B cell (primary cell): ENCODE measurements around the gene SLC6A1. TPM values are rescaled to one million over a fixed set of nuclear protein-coding genes. Genes with fewer than 3 reads are reported as not detected.

Experiments used
- ATAC-seq: fragments of 200-7000 bp; cut with Tn5 transposase; one replicate; pipeline ENCODE4 v1.10.0; 2021; ENCODE audit warnings: low read depth, mild to moderate bottlenecking, moderate number of reproducible peaks, moderate library complexity
- CTCF ChIA-PET: fragments of 350-600 bp; sonication (Branson Sonifier 250); formaldehyde crosslinking; loops from one replicate; lab custom pipeline; 2021; ENCODE audit warnings: antibody characterized with exemption, inconsistent platforms; lab: Charles Lee
- POLR2A ChIA-PET: fragments of 350-600 bp; sonication (Branson Sonifier 250); formaldehyde crosslinking; loops from one replicate; lab custom pipeline; 2021; ENCODE audit warnings: antibody characterized with exemption; lab: Charles Lee
- DNase-seq: peaks from one replicate; pipeline ENCODE4 v3.0.0; 2013
- H2AFZ ChIP-seq: 2 replicates; pipeline ENCODE4 v1.6.1; 2012; ENCODE audit warnings: mild to moderate bottlenecking, low read depth, low read length; ENCODE audit not compliant: insufficient read depth, poor library complexity, severe bottlenecking
- H3K27ac ChIP-seq, 2 donors: 1 replicate in 1 of 2; 2 replicates in 1 of 2; pipeline ENCODE4 v1.5.1; 2012 to 2013; ENCODE audit warnings: low read length in 2 of 2, mild to moderate bottlenecking in 2 of 2, moderate library complexity in 1 of 2
- H3K27me3 ChIP-seq, 4 experiments: fragments of 200-600 bp in 1 of 4; sonication (generic) in 1 of 4; replicated peaks in 1 of 4; 1 replicate in 2 of 4; 2 replicates in 2 of 4; pipeline versions ENCODE4 v1.6.1 to v1.7.0; 2013 to 2016; ENCODE audit warnings: low read length in 3 of 4, mild to moderate bottlenecking in 2 of 4, mixed read lengths in 1 of 4, moderate library complexity in 1 of 4; ENCODE audit not compliant: insufficient read depth in 4 of 4, control insufficient read depth in 3 of 4; ENCODE audit errors: control extremely low read depth in 1 of 4
- H3K36me3 ChIP-seq, 2 experiments: replicated peaks in 1 of 2; 1 replicate in 1 of 2; 2 replicates in 1 of 2; pipeline versions ENCODE4 v1.6.1 to v1.7.1; 2013; ENCODE audit warnings: low read length in 1 of 2; ENCODE audit not compliant: insufficient read depth in 2 of 2, control insufficient read depth in 1 of 2; ENCODE audit errors: control extremely low read depth in 1 of 2, extremely low read depth in 1 of 2
- H3K4me1 ChIP-seq, 2 donors: fragments of 200-600 bp in 1 of 2; sonication (generic) in 1 of 2; 1 replicate in 1 of 2; 2 replicates in 1 of 2; pipeline versions ENCODE4 v1.5.1 to v1.6.1; 2013 to 2017; ENCODE audit warnings: low read length in 2 of 2; ENCODE audit not compliant: control insufficient read depth in 2 of 2, insufficient read depth in 2 of 2
- H3K4me2 ChIP-seq: replicated peaks from 2 replicates; pipeline ENCODE3; 2012; ENCODE audit warnings: mild to moderate bottlenecking, low read depth, low read length; ENCODE audit not compliant: poor library complexity, severe bottlenecking
- H3K4me3 ChIP-seq, 5 experiments: fragments of 200-600 bp in 1 of 5; sonication (generic) in 1 of 5; 1 replicate in 3 of 5; 2 replicates in 2 of 5; pipeline versions ENCODE4 v1.5.1 to v1.7.0; 2011 to 2016; ENCODE audit warnings: low read length in 4 of 5, mild to moderate bottlenecking in 4 of 5, low read depth in 2 of 5, control low read depth in 1 of 5, moderate library complexity in 1 of 5; ENCODE audit not compliant: insufficient read depth in 1 of 5; ENCODE audit errors: control extremely low read depth in 1 of 5, extremely low read depth in 1 of 5
- H3K79me2 ChIP-seq: fragments of 200-600 bp; sonication (generic); one replicate; pipeline ENCODE4 v1.6.0; 2016; ENCODE audit warnings: low read length; ENCODE audit not compliant: control insufficient read depth, insufficient read depth
- H3K9ac ChIP-seq: fragments of 200-600 bp; sonication (generic); 2 replicates; pipeline ENCODE4 v1.6.1; 2017; ENCODE audit warnings: mild to moderate bottlenecking, low read length, moderate library complexity
- H3K9me3 ChIP-seq, 3 donors: one replicate each; pipeline versions ENCODE4 v1.6.1 to v1.7.1; 2013; ENCODE audit warnings: low read length in 2 of 3; ENCODE audit not compliant: control insufficient read depth in 2 of 3, insufficient read depth in 1 of 3; ENCODE audit errors: control extremely low read depth in 1 of 3
- H4K20me1 ChIP-seq: 2 replicates; pipeline ENCODE4 v1.6.0; 2012; ENCODE audit warnings: mild to moderate bottlenecking, low read length; ENCODE audit not compliant: insufficient read depth, control insufficient read depth, poor library complexity, severe bottlenecking
- H3K27ac Mint-ChIP-seq: one replicate; pipeline ENCODE4 v1.8.0; 2021; ENCODE audit warnings: mixed read lengths
- H3K27me3 Mint-ChIP-seq: one replicate; pipeline ENCODE4 v1.8.0; 2021; ENCODE audit warnings: mixed read lengths
- H3K4me1 Mint-ChIP-seq: one replicate; pipeline ENCODE4 v1.8.0; 2021; ENCODE audit warnings: mixed read lengths
- H3K4me3 Mint-ChIP-seq: one replicate; pipeline ENCODE4 v1.8.0; 2021; ENCODE audit warnings: mixed read lengths
- H3K9me3 Mint-ChIP-seq: one replicate; pipeline ENCODE4 v1.8.0; 2022; ENCODE audit warnings: mixed read lengths; ENCODE audit not compliant: insufficient read depth
- EZH2 ChIP-seq: IDR thresholded peaks from 2 replicates; pipeline ENCODE4 v1.6.1; 2012; ENCODE audit warnings: borderline replicate concordance, low read depth, mild to moderate bottlenecking, moderate library complexity, low read length; ENCODE audit not compliant: insufficient read depth, poor library complexity, severe bottlenecking
- WGBS: methylation state at CpG from one replicate; pipeline ENCODE4 v1.1.5; 2013; ENCODE audit warnings: missing lambda C conversion rate; ENCODE audit not compliant: insufficient coverage; 5-methylcytosine and 5-hydroxymethylcytosine counted together
- intact Hi-C: fragments of 100-400 bp; cut with micrococcal nuclease; formaldehyde crosslinking; loops from one replicate; pipeline ENCODE4 v1.10.0; 2022
- polyA plus RNA-seq: library from polyadenylated mRNA; depleted of rRNA; stranded (reverse); fragments of >200 nt; gene quantifications from 2 replicates; pipeline ENCODE4 v1.2.3, GENCODE V29; 2012
- total RNA-seq, 2 donors: library from RNA; stranded (reverse); fragments of 120-200 nt in 1 of 2; gene quantifications; 1 replicate in 1 of 2; 2 replicates in 1 of 2; pipeline versions ENCODE4 v1.2.3 to v1.2.4, GENCODE V29; 2013 to 2022
- TF ChIP-seq, protein P1 (sequence below): fragments of 200-600 bp; IDR thresholded peaks from one replicate; pipeline ENCODE4 v1.8.0; 2022; ENCODE audit warnings: antibody characterized with exemption, mild to moderate bottlenecking

SLC6A1 gene
- total and polyA plus RNA-seq, 2 donors (not counting 1 experiment from before 2014, with no cell fraction given) = not detected

GRCh38 chr3:11059799-11060115, 67.2 kb downstream of the SLC6A1 start:
- intact Hi-C loops = loop anchor here (1.0 kb wide), 1 partner anchor 107 kb away; no protein-coding TSS in a partner anchor
- ATAC-seq (no peak), DNase-seq (no peak)
- Histone ChIP-seq H3K4me3 (no peak overlapping the region), H3K9me3 (peaks cover 0 to 23% (median 0%) of the 10 kb centered on the region in 3 donors), H3K4me2 (no peak overlapping the region), H3K4me1 (peaks cover 0 to 6% of the 10 kb centered on the region in 2 donors), H3K27me3 (peaks cover 0 to 18% (median 8%) of the 10 kb centered on the region in 4 experiments), H2AFZ (no peak overlapping the region), H4K20me1 (no peaks in the 10 kb centered on the region), H3K36me3 (no peaks in the 10 kb centered on the region), H3K27ac (no peak overlapping the region), H3K9ac (no peak overlapping the region), H3K79me2 (no peaks in the 10 kb centered on the region)
- TF ChIP-seq, protein P1, sequence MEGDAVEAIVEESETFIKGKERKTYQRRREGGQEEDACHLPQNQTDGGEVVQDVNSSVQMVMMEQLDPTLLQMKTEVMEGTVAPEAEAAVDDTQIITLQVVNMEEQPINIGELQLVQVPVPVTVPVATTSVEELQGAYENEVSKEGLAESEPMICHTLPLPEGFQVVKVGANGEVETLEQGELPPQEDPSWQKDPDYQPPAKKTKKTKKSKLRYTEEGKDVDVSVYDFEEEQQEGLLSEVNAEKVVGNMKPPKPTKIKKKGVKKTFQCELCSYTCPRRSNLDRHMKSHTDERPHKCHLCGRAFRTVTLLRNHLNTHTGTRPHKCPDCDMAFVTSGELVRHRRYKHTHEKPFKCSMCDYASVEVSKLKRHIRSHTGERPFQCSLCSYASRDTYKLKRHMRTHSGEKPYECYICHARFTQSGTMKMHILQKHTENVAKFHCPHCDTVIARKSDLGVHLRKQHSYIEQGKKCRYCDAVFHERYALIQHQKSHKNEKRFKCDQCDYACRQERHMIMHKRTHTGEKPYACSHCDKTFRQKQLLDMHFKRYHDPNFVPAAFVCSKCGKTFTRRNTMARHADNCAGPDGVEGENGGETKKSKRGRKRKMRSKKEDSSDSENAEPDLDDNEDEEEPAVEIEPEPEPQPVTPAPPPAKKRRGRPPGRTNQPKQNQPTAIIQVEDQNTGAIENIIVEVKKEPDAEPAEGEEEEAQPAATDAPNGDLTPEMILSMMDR = no peak
- no peak for TF ChIP-seq EZH2
- Mint-ChIP-seq H3K27ac (no peak overlapping the region), H3K9me3 (no peaks in the 10 kb centered on the region), H3K4me3 (no peak overlapping the region), H3K4me1 (peaks cover 4% of the 10 kb centered on the region), H3K27me3 (peaks cover 37% of the 10 kb centered on the region)
- CTCF ChIA-PET = interaction anchor here (0.7 to 4.0 kb wide), 16 partner anchors 10 to 591 kb away, joined by 3 to 40 read pairs (median 4); no protein-coding TSS in a partner anchor
- POLR2A ChIA-PET = no interaction called here

GRCh38 chr3:11060500-11061251, 68.1 kb downstream of the SLC6A1 start:
- H3K4me2 ChIP-seq = peak overlapping the region; percentile 49
- Mint-ChIP-seq H3K4me3 (no peak overlapping the region), H3K27me3 (peaks cover 39% of the 10 kb centered on the region), H3K9me3 (no peaks in the 10 kb centered on the region), H3K27ac (no peak overlapping the region), H3K4me1 (peaks cover 4% of the 10 kb centered on the region)
- CTCF ChIA-PET = interaction anchor here (0.7 to 4.0 kb wide), 23 partner anchors 10 to 590 kb away, joined by 3 to 40 read pairs (median 4); no protein-coding TSS in a partner anchor
- H3K9ac ChIP-seq = no peak overlapping the region
- H3K9me3 ChIP-seq = peaks cover 0 to 28% (median 0%) of the 10 kb centered on the region in 3 donors
- peak; percentile 67 for DNase-seq
- intact Hi-C loops = loop anchor here (1.0 kb wide), 1 partner anchor 106 kb away; no protein-coding TSS in a partner anchor
- peaks cover 0 to 6% of the 10 kb centered on the region in 2 donors for H3K4me1 ChIP-seq
- peak overlapping the region; percentile 27 for H2AFZ ChIP-seq
- H3K79me2 ChIP-seq = no peaks in the 10 kb centered on the region
- ATAC-seq = peak; percentile 56
- no peaks in the 10 kb centered on the region for H4K20me1 ChIP-seq
- H3K36me3 ChIP-seq = no peaks in the 10 kb centered on the region
- H3K27me3 ChIP-seq = peaks cover 0 to 18% (median 8%) of the 10 kb centered on the region in 4 experiments
- POLR2A ChIA-PET = no interaction called here
- no peak overlapping the region for H3K4me3 ChIP-seq
- 29% methylated on average over 35 of the region's 35 CpGs for WGBS
- TF ChIP-seq, protein P1 = peak; percentile 83
- TF ChIP-seq EZH2 = no peak
- H3K27ac ChIP-seq = no peak overlapping the region
